Keratinocyte (primary cell): ENCODE results near the gene TIMMDC1. TPM values are rescaled to one million over a fixed set of nuclear protein-coding genes. Genes with fewer than 3 reads are reported as not detected.

ENCODE experiments used
- DNase-seq: peaks from one replicate; pipeline ENCODE4 v3.0.0-alpha.2; 2011; ENCODE audit warnings: low read depth, missing footprints, low spot score
- FAIRE-seq: peaks from 2 replicates; lab custom pipeline; 2011; peaks lifted over from hg19 to GRCh38; lab: Jason Lieb, UNC
- H2AFZ ChIP-seq: 2 replicates; pipeline ENCODE4 v1.6.0; 2012; ENCODE audit warnings: low read length, control low read depth, inconsistent platforms; ENCODE audit not compliant: control insufficient read depth
- H3K27ac ChIP-seq: 2 replicates; pipeline ENCODE4 v1.5.1; 2011; ENCODE audit warnings: low read length; ENCODE audit not compliant: control insufficient read depth, insufficient read depth
- H3K27me3 ChIP-seq: 3 replicates; pipeline ENCODE4 v1.6.0; 2011; ENCODE audit warnings: low read length; ENCODE audit not compliant: control insufficient read depth, insufficient read depth; ENCODE audit errors: extremely low read depth
- H3K36me3 ChIP-seq, 2 experiments: 2 replicates in 1 of 2; 3 replicates in 1 of 2; pipeline ENCODE4 v1.5.1; 2011; ENCODE audit warnings: low read length in 2 of 2, mild to moderate bottlenecking in 1 of 2; ENCODE audit not compliant: control insufficient read depth in 2 of 2, insufficient read depth in 2 of 2; ENCODE audit errors: extremely low read depth in 1 of 2
- H3K4me1 ChIP-seq: 3 replicates; pipeline ENCODE4 v1.5.1; 2011; ENCODE audit warnings: low read length; ENCODE audit not compliant: control insufficient read depth, insufficient read depth; ENCODE audit errors: extremely low read depth
- H3K4me2 ChIP-seq: 3 replicates; pipeline ENCODE4 v1.6.0; 2011; ENCODE audit warnings: low read depth, low read length; ENCODE audit not compliant: control insufficient read depth, insufficient read depth; ENCODE audit errors: extremely low read depth
- H3K4me3 ChIP-seq, 3 experiments: fragments of 200-600 bp in 1 of 3; sonication (generic) in 1 of 3; 2 replicates in 2 of 3; 3 replicates in 1 of 3; pipeline ENCODE4 v1.5.1; 2011 to 2016; ENCODE audit warnings: low read length in 3 of 3, mild to moderate bottlenecking in 3 of 3, control low read depth in 2 of 3, inconsistent platforms in 1 of 3, low read depth in 1 of 3, mixed read lengths in 1 of 3, mixed run types in 1 of 3, moderate library complexity in 1 of 3; ENCODE audit not compliant: control insufficient read depth in 2 of 3, insufficient read depth in 2 of 3; ENCODE audit errors: extremely low read depth in 1 of 3
- H3K79me2 ChIP-seq: 2 replicates; pipeline ENCODE4 v1.6.0; 2012; ENCODE audit warnings: low read length; ENCODE audit not compliant: control insufficient read depth, insufficient read depth
- H3K9ac ChIP-seq: 3 replicates; pipeline ENCODE4 v1.6.0; 2011; ENCODE audit warnings: low read length; ENCODE audit not compliant: control insufficient read depth, insufficient read depth; ENCODE audit errors: extremely low read depth
- H3K9me1 ChIP-seq: 3 replicates; pipeline ENCODE4 v1.6.0; 2011; ENCODE audit warnings: low read length; ENCODE audit not compliant: control insufficient read depth, insufficient read depth; ENCODE audit errors: extremely low read depth
- H3K9me3 ChIP-seq: 2 replicates; pipeline ENCODE4 v1.5.1; 2012; ENCODE audit warnings: low read depth, low read length; ENCODE audit not compliant: control insufficient read depth
- H4K20me1 ChIP-seq: 3 replicates; pipeline ENCODE4 v1.6.0; 2011; ENCODE audit warnings: low read length; ENCODE audit not compliant: control insufficient read depth, insufficient read depth; ENCODE audit errors: extremely low read depth
- CTCF ChIP-seq, 3 experiments: IDR thresholded peaks in 1 of 3; conservative IDR thresholded peaks in 1 of 3; optimal IDR thresholded peaks in 1 of 3; 2 replicates in 2 of 3; 3 replicates in 1 of 3; pipeline versions ENCODE3 to v1.5.1; 2011; ENCODE audit warnings: low read length in 3 of 3, mild to moderate bottlenecking in 3 of 3, moderate library complexity in 2 of 3, control low read depth in 1 of 3, inconsistent platforms in 1 of 3; ENCODE audit not compliant: insufficient read depth in 2 of 3; ENCODE audit errors: extremely low read depth in 1 of 3
- EZH2 ChIP-seq: IDR thresholded peaks from one replicate; pipeline ENCODE4 v1.6.1; 2012; ENCODE audit warnings: inconsistent platforms, mild to moderate bottlenecking, low read length, moderate library complexity
- dilution Hi-C: fragments of 300-500 bp; cut with MboI; formaldehyde crosslinking; loops from one replicate; pipeline ENCODE4 v1.7.0; 2020; ENCODE audit warnings: low sequenced_read_pairs; ENCODE audit not compliant: extremely low pct_ligation_motif_present
- polyA plus RNA-seq, 5 experiments: library from polyadenylated mRNA; depleted of rRNA in 3 of 5; stranded (reverse) in 3 of 5; stranded (forward) in 1 of 5; unstranded in 1 of 5; fragments of >200 nt; gene quantifications; 1 replicate in 1 of 5; 2 replicates in 3 of 5; 3 replicates in 1 of 5; pipeline versions ENCODE4 v1.2.1 to v1.2.3, GENCODE V29; 2011 to 2012; ENCODE audit warnings: missing spikeins in 2 of 5, low read depth in 1 of 5, low replicate concordance in 1 of 5

TIMMDC1 gene
- polyA plus RNA-seq, 1 donor (not counting 4 experiments of a cell fraction or from before 2014, with no cell fraction given) = 140 TPM

DNA sequence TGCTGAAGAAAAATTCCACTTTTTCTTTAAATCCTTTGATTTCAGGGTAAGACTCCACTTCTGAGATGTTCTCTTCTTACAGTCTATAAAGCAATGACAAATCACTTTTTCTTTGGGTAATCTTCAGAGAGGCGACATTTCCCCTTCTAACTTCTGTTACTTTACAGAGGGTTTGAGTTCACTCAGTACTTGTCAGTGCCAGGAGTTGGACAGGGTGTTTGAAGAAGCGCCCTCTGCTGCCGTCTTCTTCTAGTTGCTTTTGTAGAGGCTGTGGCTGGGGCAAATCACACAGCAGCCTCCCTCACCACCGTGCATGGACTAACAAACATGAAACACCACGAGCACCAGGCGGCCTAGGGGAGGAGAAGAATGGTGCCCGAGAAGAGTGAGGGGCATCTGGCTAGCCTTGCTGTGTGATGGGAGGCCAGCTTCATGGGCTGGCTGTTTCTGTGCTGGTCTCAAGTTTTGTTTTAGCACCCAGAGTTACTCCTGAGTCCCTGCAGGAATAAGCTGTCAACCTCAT lies 61.2 kb downstream of the TIMMDC1 start, which contains the start of gene CD80:
Gene CD80, minus strand, starts transcription at position 174 of the 523 bp plus-strand sequence. CDS start 1,886 bp downstream, outside the sequence.
- Histone ChIP-seq H3K9me3 (no peaks in the 10 kb centered on the region), H3K79me2 (no peaks in the 10 kb centered on the region), H3K4me2 (no peak within 1 kb of the TSS), H4K20me1 (no peaks in the 10 kb centered on the region), H3K9me1 (no peaks in the 10 kb centered on the region), H3K4me3 (no peak within 1 kb of the TSS), H3K27me3 (no peaks in the 10 kb centered on the region), H3K4me1 (no peaks in the 10 kb centered on the region), H2AFZ (no peak within 1 kb of the TSS), H3K27ac (no peak within 1 kb of the TSS), H3K9ac (no peak within 1 kb of the TSS), H3K36me3 (no peaks in the 10 kb centered on the region)
- TF ChIP-seq EZH2 (no peak), CTCF (optimal IDR thresholded peaks at IDR 0.05 in 1 of 3, IDR thresholded peaks at IDR 0.05 in 1 of 3, conservative IDR thresholded peaks at IDR 0.05 in 1 of 3; ENCODE audit: extremely low read depth in 1 of 3, insufficient read depth in 2 of 3, low read length in 3 of 3) (peak; percentile 22 to 65 (median 61))
- DNase-seq (no peak), FAIRE-seq (peak; percentile 51)
- dilution Hi-C loops = no loop called here

GRCh38 chr3:119560160-119560559 lies 61.8 kb downstream of the TIMMDC1 start:
- Histone ChIP-seq H4K20me1 (no peaks in the 10 kb centered on the region), H3K4me1 (no peaks in the 10 kb centered on the region), H3K79me2 (no peaks in the 10 kb centered on the region), H3K27me3 (no peaks in the 10 kb centered on the region), H3K4me3 (no peak overlapping the region), H3K9me3 (no peaks in the 10 kb centered on the region), H3K4me2 (no peak overlapping the region), H3K27ac (no peak overlapping the region), H3K9me1 (no peaks in the 10 kb centered on the region), H2AFZ (no peak overlapping the region), H3K36me3 (no peaks in the 10 kb centered on the region), H3K9ac (no peak overlapping the region)
- no peak for TF ChIP-seq CTCF (optimal IDR thresholded peaks at IDR 0.05 in 1 of 3, IDR thresholded peaks at IDR 0.05 in 1 of 3, conservative IDR thresholded peaks at IDR 0.05 in 1 of 3; ENCODE audit: extremely low read depth in 1 of 3, insufficient read depth in 2 of 3, low read length in 3 of 3)
- no peak for TF ChIP-seq EZH2
- FAIRE-seq (no peak), DNase-seq (no peak)
- dilution Hi-C loops = no loop called here
